Measurements from ENCODE around the gene DAPK1.

DAPK1 gene

GRCh38 chr9:87696641-87697040, 199.0 kb downstream of the DAPK1 start:
- no peak for DNase-seq

DNA sequence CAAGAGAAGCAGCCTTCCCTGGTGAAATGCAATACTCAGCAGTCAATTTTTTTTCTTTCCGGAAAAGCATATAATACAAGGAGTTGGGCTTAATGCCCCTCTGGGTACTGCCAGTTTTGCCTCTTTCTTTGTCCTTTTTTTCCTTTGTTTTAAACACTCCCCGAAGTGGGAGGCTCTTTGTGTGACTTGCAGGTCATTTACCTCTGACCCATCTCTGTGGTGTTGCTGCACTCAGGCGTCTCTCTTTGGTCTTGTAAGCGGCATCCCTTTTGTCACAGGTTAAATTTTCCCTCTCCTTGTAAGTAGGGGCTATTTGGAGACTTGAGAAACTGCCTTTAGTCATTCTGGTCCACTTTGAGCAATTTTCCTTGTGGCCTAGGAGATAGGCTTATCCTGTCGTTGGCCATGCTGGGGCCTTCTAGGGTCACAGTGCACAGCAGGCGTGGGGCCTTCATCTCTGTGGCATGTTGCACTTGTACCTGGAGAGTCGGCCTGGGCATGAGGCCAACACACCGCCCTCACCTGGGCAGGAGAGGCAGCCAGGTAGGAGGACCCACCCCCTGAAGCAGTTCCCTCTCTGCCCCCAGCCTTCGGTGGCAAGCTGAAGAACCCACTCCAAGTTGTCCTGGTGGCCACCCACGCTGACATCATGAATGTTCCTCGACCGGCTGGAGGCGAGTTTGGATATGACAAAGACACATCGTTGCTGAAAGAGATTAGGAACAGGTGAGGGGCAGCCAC, 200.6 kb downstream of the DAPK1 start:
- DNase-seq: no peak

DNA sequence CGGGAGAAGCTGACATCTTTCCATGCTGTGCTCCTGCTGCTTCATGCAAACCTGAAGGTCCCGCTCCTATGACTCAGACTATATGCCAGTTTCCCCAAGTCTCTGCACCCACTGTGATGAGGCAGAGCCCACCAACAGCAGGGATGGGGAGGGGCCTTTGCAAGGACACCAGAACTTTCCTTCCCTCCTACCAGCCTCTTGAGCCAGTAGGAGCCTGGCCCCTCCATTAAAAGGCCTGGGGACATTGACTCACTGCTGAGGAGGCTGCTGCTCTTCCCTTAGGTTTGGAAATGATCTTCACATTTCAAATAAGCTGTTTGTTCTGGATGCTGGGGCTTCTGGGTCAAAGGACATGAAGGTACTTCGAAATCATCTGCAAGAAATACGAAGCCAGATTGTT, 202.2 kb downstream of the DAPK1 start:
- no peak for DNase-seq

DNA sequence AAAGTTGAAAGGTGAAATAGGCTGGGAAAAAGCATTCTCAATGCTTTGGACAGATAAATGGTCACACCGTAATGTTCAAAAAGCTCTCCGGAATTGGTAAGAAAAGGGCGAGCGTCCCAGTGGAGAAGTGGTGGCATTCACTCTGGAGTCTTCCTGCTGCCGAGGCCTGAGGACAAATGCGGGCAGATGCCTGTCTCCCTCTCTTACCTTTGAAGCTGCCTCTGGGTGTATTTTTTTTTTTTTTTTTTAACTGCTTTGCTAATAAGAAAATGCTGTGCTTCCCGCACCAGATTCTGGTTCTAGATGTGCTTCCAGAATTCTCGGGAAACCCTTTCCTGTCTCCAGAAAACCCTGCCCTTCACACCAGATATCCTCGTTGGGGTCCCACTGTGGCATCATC, 203.8 kb downstream of the DAPK1 start:
- DNase-seq: no peak

- no peak for DNase-seq
These were observed 204.3 kb downstream of the DAPK1 start for GRCh38 chr9:87701931-87702421.

GRCh38 chr9:87702921-87703320, 205.3 kb downstream of the DAPK1 start:
- DNase-seq: no peak

DNA sequence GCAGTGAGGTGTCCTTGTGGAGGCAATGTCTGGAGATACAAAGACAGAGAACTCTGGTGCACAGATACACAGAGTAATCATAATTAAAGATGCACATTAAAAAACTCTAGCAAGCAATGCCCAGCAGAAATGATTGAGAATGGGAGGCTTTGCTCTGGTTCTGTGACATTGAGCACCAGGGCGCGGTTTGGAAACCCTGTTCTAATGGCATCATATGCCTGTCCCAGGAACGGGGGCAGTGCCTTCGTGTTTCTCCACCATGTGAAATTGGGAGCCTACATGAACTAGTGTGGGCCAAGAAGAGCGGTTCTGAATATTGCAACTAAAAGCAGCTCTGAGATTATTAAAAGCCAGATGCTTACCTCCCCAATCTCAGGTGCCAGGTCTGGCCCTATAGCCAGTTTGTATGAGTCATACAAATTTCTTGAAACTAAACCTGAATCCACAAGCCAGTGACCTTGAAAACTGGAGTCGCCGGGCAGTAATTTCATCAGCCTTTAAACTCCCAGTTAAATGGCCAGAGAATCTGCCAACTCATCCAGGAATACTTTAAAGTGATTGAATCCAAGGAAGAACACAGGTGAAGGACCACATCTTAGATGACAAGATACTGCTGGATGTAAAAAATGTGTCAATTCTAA, 206.1 kb downstream of the DAPK1 start:
- no peak for DNase-seq

DNA sequence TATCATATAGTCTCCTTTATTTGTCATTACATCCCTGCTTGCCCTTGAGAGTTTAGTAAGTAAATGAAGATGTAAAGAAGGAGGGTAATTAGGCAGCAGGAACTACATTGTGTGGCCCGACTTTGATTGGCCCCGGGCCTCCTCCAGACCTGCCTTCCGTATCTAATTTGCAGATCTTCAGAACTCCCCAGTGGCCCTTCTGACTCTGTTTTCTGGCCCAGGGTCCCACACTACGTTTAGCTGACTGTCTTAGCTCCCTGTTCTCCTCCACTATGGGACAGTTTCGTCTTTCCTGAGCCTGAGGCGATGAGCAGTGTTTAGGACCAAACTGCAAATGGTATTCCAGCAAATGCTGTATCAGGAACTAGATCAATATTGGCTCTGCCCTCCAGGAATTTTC, 206.7 kb downstream of the DAPK1 start:
- DNase-seq: no peak

DNA sequence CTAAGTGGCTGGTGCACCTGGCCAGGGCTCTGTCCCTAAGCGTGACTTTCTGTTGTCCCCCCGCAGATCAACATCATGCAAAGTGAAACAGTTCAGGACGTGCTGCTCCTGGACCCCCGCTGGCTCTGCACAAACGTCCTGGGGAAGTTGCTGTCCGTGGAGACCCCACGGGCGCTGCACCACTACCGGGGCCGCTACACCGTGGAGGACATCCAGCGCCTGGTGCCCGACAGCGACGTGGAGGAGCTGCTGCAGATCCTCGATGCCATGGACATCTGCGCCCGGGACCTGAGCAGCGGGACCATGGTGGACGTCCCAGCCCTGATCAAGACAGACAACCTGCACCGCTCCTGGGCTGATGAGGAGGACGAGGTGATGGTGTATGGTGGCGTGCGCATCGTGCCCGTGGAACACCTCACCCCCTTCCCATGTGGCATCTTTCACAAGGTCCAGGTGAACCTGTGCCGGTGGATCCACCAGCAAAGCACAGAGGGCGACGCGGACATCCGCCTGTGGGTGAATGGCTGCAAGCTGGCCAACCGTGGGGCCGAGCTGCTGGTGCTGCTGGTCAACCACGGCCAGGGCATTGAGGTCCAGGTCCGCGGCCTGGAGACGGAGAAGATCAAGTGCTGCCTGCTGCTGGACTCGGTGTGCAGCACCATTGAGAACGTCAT, 208.5 kb downstream of the DAPK1 start:
- DNase-seq: no peak

DNA sequence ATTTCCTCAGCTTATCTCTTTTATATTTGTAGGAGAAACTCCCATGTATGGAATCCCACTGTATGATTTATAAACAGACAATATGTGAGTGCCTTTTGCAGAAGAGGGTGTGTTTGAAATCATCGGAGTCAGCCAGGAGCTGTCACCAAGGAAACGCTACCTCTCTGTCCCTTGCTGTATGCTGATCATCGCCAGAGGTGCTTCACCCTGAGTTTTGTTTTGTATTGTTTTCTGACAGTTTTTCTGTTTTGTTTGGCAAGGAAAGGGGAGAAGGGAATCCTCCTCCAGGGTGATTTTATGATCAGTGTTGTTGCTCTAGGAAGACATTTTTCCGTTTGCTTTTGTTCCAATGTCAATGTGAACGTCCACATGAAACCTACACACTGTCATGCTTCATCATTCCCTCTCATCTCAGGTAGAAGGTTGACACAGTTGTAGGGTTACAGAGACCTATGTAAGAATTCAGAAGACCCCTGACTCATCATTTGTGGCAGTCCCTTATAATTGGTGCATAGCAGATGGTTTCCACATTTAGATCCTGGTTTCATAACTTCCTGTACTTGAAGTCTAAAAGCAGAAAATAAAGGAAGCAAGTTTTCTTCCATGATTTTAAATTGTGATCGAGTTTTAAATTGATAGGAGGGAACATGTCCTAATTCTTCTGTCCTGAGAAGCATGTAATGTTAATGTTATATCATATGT, 210.3 kb downstream of the DAPK1 start:
- DNase-seq: no peak

- DNase-seq: no peak
These were observed 210.9 kb downstream of the DAPK1 start for GRCh38 chr9:87708546-87708945.

- DNase-seq: no peak
These were observed 211.5 kb downstream of the DAPK1 start for GRCh38 chr9:87708986-87709728.

- DNase-seq: no peak
These were observed 212.8 kb downstream of the DAPK1 start for GRCh38 chr9:87710443-87710842.

DNA sequence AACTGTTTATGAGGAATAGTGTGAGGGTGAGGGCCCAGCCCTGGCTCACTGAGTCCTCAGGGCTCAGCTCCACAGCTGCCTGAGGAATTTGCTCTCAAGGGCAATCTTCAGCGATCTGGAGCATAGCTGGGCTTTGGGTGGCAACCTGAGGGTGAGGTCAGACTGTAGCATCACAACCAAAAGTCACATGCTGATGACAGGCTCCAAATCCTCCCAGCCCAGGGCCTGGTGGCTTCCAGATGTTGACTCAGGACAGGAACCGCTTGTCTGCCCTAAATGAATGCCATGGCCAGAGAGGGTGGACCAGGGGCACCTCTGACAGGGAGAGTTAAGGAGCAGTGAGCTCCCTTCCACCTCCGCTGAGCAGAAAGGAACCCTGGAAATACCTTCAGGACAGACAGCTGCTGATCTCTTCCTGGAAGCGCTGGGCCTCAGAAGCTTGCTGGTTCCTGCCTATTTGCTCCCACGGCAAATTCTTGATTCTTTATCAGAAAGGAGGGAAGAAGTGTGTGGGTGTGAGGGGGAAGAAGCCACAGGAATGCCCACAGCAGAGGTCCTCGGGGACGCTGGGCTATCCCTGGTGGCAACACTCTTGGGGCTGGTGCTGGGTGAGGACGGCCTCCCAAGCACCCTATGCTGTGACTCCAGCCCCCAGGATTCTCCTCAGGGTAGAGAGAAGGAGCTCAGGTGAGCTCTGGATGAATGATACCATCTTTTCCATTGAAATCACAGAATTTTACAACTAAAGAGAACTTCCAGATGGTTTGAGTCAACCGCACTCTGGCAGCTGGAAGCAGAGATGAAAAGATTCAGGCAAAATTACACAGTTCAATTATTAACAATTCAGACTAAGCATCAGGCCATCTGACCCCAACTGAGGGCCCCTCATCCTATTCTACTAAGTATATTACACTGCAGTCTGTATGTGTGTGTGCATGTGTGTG, 214.5 kb downstream of the DAPK1 start:
- no peak for DNase-seq

- no peak for DNase-seq
These were observed 215.2 kb downstream of the DAPK1 start for GRCh38 chr9:87712801-87713277.

- no peak for DNase-seq
These were observed 215.8 kb downstream of the DAPK1 start for GRCh38 chr9:87713278-87713987.

DNA sequence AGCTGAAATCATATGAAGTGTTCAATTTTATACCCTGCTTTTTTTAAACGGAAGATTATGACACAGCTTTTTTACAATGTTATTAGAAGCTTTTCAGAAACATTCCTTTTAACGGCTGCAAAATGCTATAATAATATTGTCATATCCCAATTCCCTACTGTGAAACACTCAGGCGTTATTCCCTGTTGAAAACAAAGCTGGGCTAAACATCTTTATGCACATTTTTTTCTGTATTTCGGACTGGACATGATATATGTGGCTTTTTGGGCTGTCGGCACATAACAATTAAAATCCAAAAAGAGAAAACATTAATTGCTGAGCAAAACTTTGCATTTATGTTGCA, 216.3 kb downstream of the DAPK1 start:
- DNase-seq: no peak

DNA sequence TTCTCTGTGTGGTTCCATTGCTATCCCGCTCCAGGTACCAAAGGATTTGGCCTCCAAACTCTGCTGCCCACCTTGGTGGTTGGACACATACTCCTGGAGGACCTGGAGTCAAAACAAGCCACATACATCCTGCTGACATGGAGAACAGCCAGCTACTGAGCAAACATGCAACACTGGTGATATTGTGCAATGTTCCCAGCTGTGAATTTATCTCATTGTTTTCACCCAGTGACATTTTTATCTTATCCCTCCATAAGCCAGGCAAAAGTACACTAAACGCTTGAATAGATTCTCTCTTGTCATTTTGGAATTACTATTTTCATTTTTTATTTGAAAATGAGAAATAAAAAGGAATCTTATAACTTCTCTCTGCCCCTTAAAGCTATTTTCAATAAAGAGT, 217.2 kb downstream of the DAPK1 start:
- DNase-seq: no peak

- DNase-seq: no peak
These were observed 218.5 kb downstream of the DAPK1 start for GRCh38 chr9:87716141-87716540.

DNA sequence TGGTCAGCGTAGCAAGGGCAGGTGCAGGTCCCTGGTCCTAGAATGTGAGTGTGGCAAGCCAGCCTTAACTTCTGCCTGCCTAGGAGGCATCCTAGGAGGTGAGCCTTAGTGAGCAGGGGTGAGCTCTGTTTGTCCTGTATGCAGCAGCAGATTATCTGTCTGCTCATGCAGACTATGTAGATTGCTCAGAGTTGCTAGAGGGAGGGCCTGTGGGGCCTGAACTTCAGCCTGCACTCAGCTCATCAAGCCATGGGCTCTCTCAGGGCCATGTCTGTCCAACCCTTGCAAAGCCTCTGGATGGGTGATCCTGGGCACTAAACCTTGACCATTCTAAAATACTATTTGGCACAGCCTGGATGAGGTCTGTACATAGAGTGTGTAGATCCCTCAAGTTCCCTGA, 219.8 kb downstream of the DAPK1 start:
- DNase-seq: no peak

DNA sequence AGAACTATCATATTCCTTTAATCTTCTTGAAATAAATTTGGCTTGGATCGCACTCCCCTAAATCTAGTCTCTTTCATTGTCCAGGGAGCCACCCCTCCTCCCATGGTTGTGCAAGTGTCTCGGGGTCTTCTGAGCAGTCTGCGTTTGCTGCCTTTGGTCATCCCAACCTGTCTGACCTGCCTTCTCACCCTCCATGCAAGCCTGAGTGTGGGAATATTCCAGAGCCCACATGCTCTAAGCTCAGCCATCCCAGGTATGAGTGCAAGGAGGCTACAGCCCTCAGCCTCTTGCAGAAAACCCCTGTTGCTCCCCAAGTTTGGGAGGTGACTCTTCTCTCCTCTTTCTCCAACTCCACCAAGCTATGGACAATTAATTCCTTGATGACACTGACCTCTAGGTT, 220.6 kb downstream of the DAPK1 start:
- DNase-seq: no peak

All from cerebellar nuclear complex (tissue), 1 donor.